Naive thymus-derived CD4-positive, alpha-beta T cell (primary cell): ENCODE measurements around the gene GYPC. TPM values are rescaled to one million over a fixed set of nuclear protein-coding genes. Genes with fewer than 3 reads are reported as not detected.

Experiments
- ATAC-seq: fragments of 150-1000 bp; cut with Tn5 transposase; 2 replicates; pipeline ENCODE4 v1.10.0; 2021; ENCODE audit warnings: mild to moderate bottlenecking, moderate library complexity
- CTCF ChIA-PET: fragments of 350-600 bp; sonication (Branson Sonifier 250); formaldehyde crosslinking; loops from one replicate; lab custom pipeline; 2021; ENCODE audit warnings: antibody characterized with exemption; lab: Charles Lee
- POLR2A ChIA-PET: fragments of 350-600 bp; sonication (Branson Sonifier 250); formaldehyde crosslinking; loops from one replicate; lab custom pipeline; 2021; ENCODE audit warnings: antibody characterized with exemption, inconsistent platforms; lab: Charles Lee
- DNase-seq, 9 donors: peaks; one replicate each; pipeline versions ENCODE4 v3.0.0 to v3.0.0-alpha.2; 2020 to 2022; ENCODE audit warnings: mixed read lengths in 1 of 9
- H3K27ac ChIP-seq: one replicate; pipeline ENCODE4 v1.7.0; 2013; ENCODE audit warnings: mild to moderate bottlenecking, low read depth, low read length, moderate library complexity
- H3K27me3 ChIP-seq, 2 donors: one replicate each; pipeline ENCODE4 v1.7.0; 2013; ENCODE audit warnings: low read length in 2 of 2, mild to moderate bottlenecking in 2 of 2, moderate library complexity in 2 of 2; ENCODE audit not compliant: control insufficient read depth in 2 of 2, insufficient read depth in 2 of 2
- H3K36me3 ChIP-seq, 3 experiments: 1 replicate in 2 of 3; 2 replicates in 1 of 3; pipeline ENCODE4 v1.7.0; 2013; ENCODE audit warnings: low read length in 3 of 3, mild to moderate bottlenecking in 3 of 3, moderate library complexity in 1 of 3; ENCODE audit not compliant: insufficient read depth in 3 of 3, control insufficient read depth in 2 of 3
- H3K4me1 ChIP-seq, 2 donors: one replicate each; pipeline ENCODE4 v1.7.0; 2013; ENCODE audit warnings: low read length in 2 of 2, mild to moderate bottlenecking in 2 of 2, moderate library complexity in 1 of 2; ENCODE audit not compliant: control insufficient read depth in 2 of 2, insufficient read depth in 2 of 2
- H3K4me3 ChIP-seq: 2 replicates; pipeline ENCODE4 v1.7.0; 2013; ENCODE audit warnings: mild to moderate bottlenecking, low read length
- H3K9me3 ChIP-seq, 3 experiments: 1 replicate in 2 of 3; 2 replicates in 1 of 3; pipeline ENCODE4 v1.7.0; 2013; ENCODE audit warnings: low read length in 3 of 3; ENCODE audit not compliant: control insufficient read depth in 2 of 3
- H3K27ac Mint-ChIP-seq, 9 donors: one replicate each; pipeline ENCODE4 v1.8.0; 2020 to 2022; ENCODE audit warnings: mixed read lengths in 9 of 9, mild to moderate bottlenecking in 8 of 9, moderate library complexity in 5 of 9, inconsistent platforms in 2 of 9
- H3K27me3 Mint-ChIP-seq, 5 donors: one replicate each; pipeline ENCODE4 v1.8.0; 2021 to 2022; ENCODE audit warnings: mixed read lengths in 5 of 5, mild to moderate bottlenecking in 1 of 5
- H3K36me3 Mint-ChIP-seq, 5 donors: one replicate each; pipeline ENCODE4 v1.8.0; 2020 to 2022; ENCODE audit warnings: mixed read lengths in 5 of 5, mild to moderate bottlenecking in 3 of 5, inconsistent platforms in 1 of 5
- H3K4me1 Mint-ChIP-seq, 7 donors: one replicate each; pipeline ENCODE4 v1.8.0; 2020 to 2022; ENCODE audit warnings: mixed read lengths in 7 of 7, mild to moderate bottlenecking in 3 of 7, inconsistent platforms in 1 of 7
- H3K4me3 Mint-ChIP-seq, 10 donors: one replicate each; pipeline ENCODE4 v1.8.0; 2020 to 2022; ENCODE audit warnings: mild to moderate bottlenecking in 10 of 10, mixed read lengths in 10 of 10, moderate library complexity in 6 of 10, inconsistent platforms in 2 of 10
- H3K9me3 Mint-ChIP-seq, 11 donors: one replicate each; pipeline ENCODE4 v1.8.0; 2020 to 2022; ENCODE audit warnings: mixed read lengths in 11 of 11, mild to moderate bottlenecking in 4 of 11, inconsistent platforms in 1 of 11, moderate library complexity in 1 of 11
- intact Hi-C, 2 donors: fragments of 100-400 bp; cut with micrococcal nuclease; formaldehyde crosslinking; loops; one replicate each; pipeline ENCODE4 v1.15.1; 2023
- polyA plus RNA-seq, 2 donors: library from polyadenylated mRNA; unstranded; fragments of 300-500 nt; fragmentation: Illumina TruSeq; gene quantifications; one replicate each; pipeline ENCODE4 v1.2.3, GENCODE V29; 2021
- total RNA-seq, 6 experiments: library from RNA in 5 of 6; stranded (reverse) in 5 of 6; gene quantifications; 1 replicate in 5 of 6; 2 replicates in 1 of 6; pipeline ENCODE4 v1.2.3 and lab custom pipeline; 2021 to 2026

GYPC gene
- total and polyA plus RNA-seq, 7 experiments from 2014 or later = 114 to 277 (median 140) TPM

DNA sequence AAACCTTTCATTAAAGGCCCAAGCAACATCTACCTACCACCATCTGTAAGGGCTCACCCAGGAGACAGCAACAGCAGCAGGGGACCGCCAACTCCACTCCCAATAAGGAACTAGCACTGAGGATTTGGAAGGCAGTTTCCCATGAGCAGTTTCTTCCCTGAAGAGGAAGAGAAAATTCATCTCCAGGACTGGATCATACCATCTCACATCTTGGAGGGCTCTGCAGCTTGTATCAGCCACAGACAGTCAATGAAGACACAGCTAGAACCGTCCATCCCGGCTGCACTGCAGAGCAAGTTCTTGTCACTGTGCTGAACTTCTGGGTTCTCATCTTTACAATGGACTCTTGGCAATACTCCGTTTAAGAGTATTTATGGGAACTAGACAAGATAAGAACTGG lies 2.8 kb upstream of the GYPC start:
- Histone ChIP-seq H3K9me3 (no peaks in the 10 kb centered on the region), H3K4me1 (peaks cover 7 to 14% of the 10 kb centered on the region in 2 donors), H3K36me3 (peaks cover 0 to 6% (median 0%) of the 10 kb centered on the region in 3 experiments), H3K27ac (no peak overlapping the region), H3K4me3 (no peak overlapping the region), H3K27me3 (no peaks in the 10 kb centered on the region)
- Mint-ChIP-seq H3K36me3 (peaks cover 2 to 21% (median 10%) of the 10 kb centered on the region in 5 donors), H3K9me3 (peaks cover 0 to 14% (median 6%) of the 10 kb centered on the region in 11 donors), H3K27me3 (no peaks in the 10 kb centered on the region), H3K4me1 (peaks cover 13 to 31% (median 22%) of the 10 kb centered on the region in 7 donors), H3K4me3 (no peak overlapping the region), H3K27ac (peak overlapping the region in 5 of 9 donors; percentile 4 to 40 (median 20))
- DNase-seq = no peak
- ChIA-PET CTCF (interaction anchor here (1.2 kb wide), 1 partner anchor 11 kb away, joined by 3 read pairs; no protein-coding TSS in a partner anchor), POLR2A (no interaction called here)
- ATAC-seq = no peak
- intact Hi-C loops = loop anchor here in 1 of 2 donors (10.0 kb wide), 3 partner anchors 52 to 1052 kb away; partner anchors contain the start of gene SFT2D3

- H3K4me3 Mint-ChIP-seq = peak overlapping the region in 2 of 10 donors; percentile 32 to 36
- intact Hi-C loops = loop anchor here (2.0 to 10.0 kb wide), 4 partner anchors 15 to 1051 kb away; partner anchors contain the start of gene SFT2D3 (in 1 of the 2)
- Histone ChIP-seq H3K4me3 (no peak overlapping the region), H3K27me3 (no peaks in the 10 kb centered on the region), H3K9me3 (no peaks in the 10 kb centered on the region), H3K4me1 (peaks cover 13 to 19% of the 10 kb centered on the region in 2 donors), H3K27ac (no peak overlapping the region), H3K36me3 (peaks cover 0 to 6% (median 0%) of the 10 kb centered on the region in 3 experiments)
- DNase-seq (no peak), ATAC-seq (no peak)
- peak overlapping the region in 4 of 9 donors; percentile 33 to 78 (median 46) for H3K27ac Mint-ChIP-seq
- H3K36me3 Mint-ChIP-seq = peaks cover 3 to 23% (median 8%) of the 10 kb centered on the region in 5 donors
- CTCF ChIA-PET = no interaction called here
- POLR2A ChIA-PET = interaction anchor here (0.6 kb wide), 1 partner anchor 11 kb away, joined by 3 read pairs; no protein-coding TSS in a partner anchor
- peaks cover 0 to 14% (median 6%) of the 10 kb centered on the region in 11 donors for H3K9me3 Mint-ChIP-seq
- no peaks in the 10 kb centered on the region for H3K27me3 Mint-ChIP-seq
- H3K4me1 Mint-ChIP-seq = peaks cover 17 to 38% (median 27%) of the 10 kb centered on the region in 7 donors
Measured at GRCh38 chr2:126653761-126654160, 2.2 kb upstream of the GYPC start.

- no peaks in the 10 kb centered on the region for H3K27me3 Mint-ChIP-seq
- CTCF ChIA-PET = no interaction called here
Measured at GRCh38 chr2:126655051-126655450, 907 bp upstream of the GYPC start.

GRCh38 chr2:126656431-126657147 lies 631 bp downstream of the GYPC start:
- peak; percentile 23 for ATAC-seq
- H3K27ac Mint-ChIP-seq = peak overlapping the region; percentile 93 to 100 (median 98)
- DNase-seq = peak; percentile 31 to 57 (median 46)
- H3K4me1 Mint-ChIP-seq = peaks cover 40 to 66% (median 51%) of the 10 kb centered on the region in 7 donors
- peak overlapping the region; percentile 88 to 100 (median 96) for H3K4me3 Mint-ChIP-seq
- H3K4me1 ChIP-seq = peaks cover 33 to 47% of the 10 kb centered on the region in 2 donors
- intact Hi-C loops = loop anchor here (1.0 to 10.0 kb wide), 17 partner anchors 8 to 1666 kb away; partner anchors contain the start of genes SFT2D3 (in 2 of the 2), IWS1 (in 1 of the 2) and SAP130 (in 1 of the 2)
- H3K27ac ChIP-seq = peak overlapping the region; percentile 98
- POLR2A ChIA-PET = interaction anchor here (0.8 to 1.7 kb wide), 3 partner anchors 9 to 120 kb away, joined by 4 to 6 read pairs (median 6); no protein-coding TSS in a partner anchor
- H3K27me3 Mint-ChIP-seq = no peaks in the 10 kb centered on the region
- H3K4me3 ChIP-seq = peak overlapping the region; percentile 99
- H3K27me3 ChIP-seq = no peaks in the 10 kb centered on the region
- peaks cover 0 to 23% (median 9%) of the 10 kb centered on the region in 5 donors for H3K36me3 Mint-ChIP-seq
- peaks cover 0 to 1% (median 0%) of the 10 kb centered on the region in 11 donors for H3K9me3 Mint-ChIP-seq
- peaks cover 0 to 6% (median 0%) of the 10 kb centered on the region in 3 experiments for H3K36me3 ChIP-seq
- H3K9me3 ChIP-seq = no peaks in the 10 kb centered on the region
- CTCF ChIA-PET = interaction anchor here (1.2 to 1.8 kb wide), 3 partner anchors 21 to 129 kb away, joined by 3 to 6 read pairs (median 6); no protein-coding TSS in a partner anchor

More at GRCh38 chr2:126655051-126655450, 907 bp upstream of the GYPC start:
- no peak for ATAC-seq
- intact Hi-C loops = loop anchor here (2.0 to 10.0 kb wide), 11 partner anchors 14 to 1667 kb away; partner anchors contain the start of genes SFT2D3 (in 2 of the 2), IWS1 (in 1 of the 2) and SAP130 (in 1 of the 2)
- Histone ChIP-seq H3K27ac (peak overlapping the region; percentile 98), H3K36me3 (peaks cover 0 to 6% (median 0%) of the 10 kb centered on the region in 3 experiments), H3K9me3 (no peaks in the 10 kb centered on the region), H3K27me3 (no peaks in the 10 kb centered on the region), H3K4me3 (no peak overlapping the region), H3K4me1 (peaks cover 24 to 32% of the 10 kb centered on the region in 2 donors)
- H3K4me3 Mint-ChIP-seq = peak overlapping the region; percentile 88 to 98 (median 94)
- H3K27ac Mint-ChIP-seq = peak overlapping the region; percentile 92 to 98 (median 97)
- DNase-seq = no peak
- H3K9me3 Mint-ChIP-seq = peaks cover 0 to 14% (median 5%) of the 10 kb centered on the region in 11 donors
- peaks cover 6 to 29% (median 8%) of the 10 kb centered on the region in 5 donors for H3K36me3 Mint-ChIP-seq
- POLR2A ChIA-PET = interaction anchor here (0.6 kb wide), 1 partner anchor 23 kb away, joined by 5 read pairs; no protein-coding TSS in a partner anchor
- H3K4me1 Mint-ChIP-seq = peaks cover 26 to 51% (median 37%) of the 10 kb centered on the region in 7 donors

- Histone ChIP-seq H3K9me3 (no peaks in the 10 kb centered on the region), H3K4me1 (peaks cover 38 to 53% of the 10 kb centered on the region in 2 donors), H3K36me3 (peaks cover 0 to 6% (median 0%) of the 10 kb centered on the region in 3 experiments), H3K27ac (peak overlapping the region; percentile 98), H3K4me3 (peak overlapping the region; percentile 99), H3K27me3 (no peaks in the 10 kb centered on the region)
- H3K9me3 Mint-ChIP-seq = peaks cover 0 to 1% (median 0%) of the 10 kb centered on the region in 11 donors
- intact Hi-C loops = loop anchor here (1.0 to 10.0 kb wide), 15 partner anchors 8 to 1665 kb away; partner anchors contain the start of genes SFT2D3 (in 2 of the 2), IWS1 (in 1 of the 2) and SAP130 (in 1 of the 2)
- H3K36me3 Mint-ChIP-seq = peaks cover 0 to 25% (median 9%) of the 10 kb centered on the region in 5 donors
- ChIA-PET POLR2A (interaction anchor here (0.8 to 1.7 kb wide), 6 partner anchors 7 to 129 kb away, joined by 3 to 6 read pairs (median 4); no protein-coding TSS in a partner anchor), CTCF (interaction anchor here (1.2 to 1.8 kb wide), 3 partner anchors 22 to 129 kb away, joined by 3 to 6 read pairs (median 6); no protein-coding TSS in a partner anchor)
- ATAC-seq (peak; percentile 68), DNase-seq (peak in 8 of 9 donors; percentile 51 to 80 (median 74))
- H3K27ac Mint-ChIP-seq = peak overlapping the region; percentile 93 to 100 (median 98)
- peak overlapping the region; percentile 88 to 100 (median 96) for H3K4me3 Mint-ChIP-seq
- H3K4me1 Mint-ChIP-seq = peaks cover 46 to 72% (median 58%) of the 10 kb centered on the region in 7 donors
- H3K27me3 Mint-ChIP-seq = no peaks in the 10 kb centered on the region
Measured at GRCh38 chr2:126657148-126657635, 1.2 kb downstream of the GYPC start.
